Upper lobe of left lung (tissue), 4 donors: ENCODE measurements around the gene PSMB9.

ENCODE experiments used
- EP300 ChIP-seq, 4 donors: sonication (generic); formaldehyde crosslinking; IDR thresholded peaks; one replicate each; pipeline ENCODE4 v1.5.1; 2017; ENCODE audit warnings: antibody characterized with exemption in 4 of 4, control low read depth in 2 of 4
- POLR2A ChIP-seq, 4 donors: fragments of 450-650 bp; IDR thresholded peaks; one replicate each; pipeline ENCODE4 v1.5.1; 2016 to 2017; ENCODE audit warnings: antibody characterized with exemption in 4 of 4, mild to moderate bottlenecking in 2 of 4
- POLR2AphosphoS5 ChIP-seq, 2 donors: sonication (generic); formaldehyde crosslinking; IDR thresholded peaks; one replicate each; pipeline ENCODE4 v1.5.1; 2017; ENCODE audit warnings: antibody characterized with exemption in 2 of 2
- TF ChIP-seq, protein P1 (sequence below), 6 experiments: fragments of 450-650 bp in 4 of 6; fragments of 200-600 bp in 2 of 6; sonication (generic) in 2 of 6; IDR thresholded peaks; one replicate each; pipeline ENCODE4 v1.5.1; 2016 to 2019; ENCODE audit warnings: antibody characterized with exemption in 6 of 6

- TF ChIP-seq, protein P1, sequence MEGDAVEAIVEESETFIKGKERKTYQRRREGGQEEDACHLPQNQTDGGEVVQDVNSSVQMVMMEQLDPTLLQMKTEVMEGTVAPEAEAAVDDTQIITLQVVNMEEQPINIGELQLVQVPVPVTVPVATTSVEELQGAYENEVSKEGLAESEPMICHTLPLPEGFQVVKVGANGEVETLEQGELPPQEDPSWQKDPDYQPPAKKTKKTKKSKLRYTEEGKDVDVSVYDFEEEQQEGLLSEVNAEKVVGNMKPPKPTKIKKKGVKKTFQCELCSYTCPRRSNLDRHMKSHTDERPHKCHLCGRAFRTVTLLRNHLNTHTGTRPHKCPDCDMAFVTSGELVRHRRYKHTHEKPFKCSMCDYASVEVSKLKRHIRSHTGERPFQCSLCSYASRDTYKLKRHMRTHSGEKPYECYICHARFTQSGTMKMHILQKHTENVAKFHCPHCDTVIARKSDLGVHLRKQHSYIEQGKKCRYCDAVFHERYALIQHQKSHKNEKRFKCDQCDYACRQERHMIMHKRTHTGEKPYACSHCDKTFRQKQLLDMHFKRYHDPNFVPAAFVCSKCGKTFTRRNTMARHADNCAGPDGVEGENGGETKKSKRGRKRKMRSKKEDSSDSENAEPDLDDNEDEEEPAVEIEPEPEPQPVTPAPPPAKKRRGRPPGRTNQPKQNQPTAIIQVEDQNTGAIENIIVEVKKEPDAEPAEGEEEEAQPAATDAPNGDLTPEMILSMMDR (IDR thresholded peaks at IDR 0.05), result no peak
- TF ChIP-seq POLR2AphosphoS5 (IDR thresholded peaks at IDR 0.05) (no peak), POLR2A (IDR thresholded peaks at IDR 0.05) (no peak), EP300 (IDR thresholded peaks at IDR 0.05) (no peak)
Measured at GRCh38 chr6:32829495-32829894, 24.5 kb upstream of the PSMB9 start.
